ENCODE data around the gene ZNF74.
"Not testable (repeated sequence)": the region's sequence is repeated elsewhere in the genome, so short reads cannot be mapped to it uniquely, and the experiment has no call there.

ZNF74 gene

GRCh38 chr22:20376281-20376680 is 17.7 kb upstream of the ZNF74 start:
- H3K27ac ChIP-seq (ENCODE audit: low read depth in 2 of 2, low read length in 2 of 2); H3K27me3 ChIP-seq (ENCODE audit: control insufficient read depth in 2 of 2, insufficient read depth in 2 of 2, low read length in 2 of 2); H3K9me3 ChIP-seq (ENCODE audit: control insufficient read depth in 2 of 2, low read length in 2 of 2); H3K4me1 ChIP-seq (ENCODE audit: control insufficient read depth in 2 of 2, insufficient read depth in 2 of 2, low read length in 2 of 2); H3K4me3 ChIP-seq (ENCODE audit: low read length in 2 of 2); H3K36me3 ChIP-seq (ENCODE audit: control insufficient read depth in 2 of 2, insufficient read depth in 2 of 2, low read length in 2 of 2); H3K9ac ChIP-seq (ENCODE audit: low read depth in 1 of 2, low read length in 2 of 2): not testable (repeated sequence)

- not testable (repeated sequence) for H3K4me1 ChIP-seq (ENCODE audit: control insufficient read depth in 2 of 2, insufficient read depth in 2 of 2, low read length in 2 of 2); H3K4me3 ChIP-seq (ENCODE audit: low read length in 2 of 2); H3K9ac ChIP-seq (ENCODE audit: low read depth in 1 of 2, low read length in 2 of 2); H3K36me3 ChIP-seq (ENCODE audit: control insufficient read depth in 2 of 2, insufficient read depth in 2 of 2, low read length in 2 of 2); H3K27me3 ChIP-seq (ENCODE audit: control insufficient read depth in 2 of 2, insufficient read depth in 2 of 2, low read length in 2 of 2); H3K27ac ChIP-seq (ENCODE audit: low read depth in 2 of 2, low read length in 2 of 2); H3K9me3 ChIP-seq (ENCODE audit: control insufficient read depth in 2 of 2, low read length in 2 of 2)
Observed at GRCh38 chr22:20376983-20377382, 17.0 kb upstream of the ZNF74 start.

- Histone ChIP-seq H3K27me3 (ENCODE audit: control insufficient read depth in 2 of 2, insufficient read depth in 2 of 2, low read length in 2 of 2) (no peaks in the 10 kb centered on the region), H3K9me3 (ENCODE audit: control insufficient read depth in 2 of 2, low read length in 2 of 2) (no peaks in the 10 kb centered on the region), H3K4me1 (ENCODE audit: control insufficient read depth in 2 of 2, insufficient read depth in 2 of 2, low read length in 2 of 2) (no peaks in the 10 kb centered on the region), H3K4me3 (ENCODE audit: low read length in 2 of 2) (no peak overlapping the region), H3K9ac (ENCODE audit: low read depth in 1 of 2, low read length in 2 of 2) (no peak overlapping the region), H3K36me3 (ENCODE audit: control insufficient read depth in 2 of 2, insufficient read depth in 2 of 2, low read length in 2 of 2) (no peaks in the 10 kb centered on the region), H3K27ac (ENCODE audit: low read depth in 2 of 2, low read length in 2 of 2) (no peak overlapping the region)
Observed at GRCh38 chr22:20378110-20378509, 15.8 kb upstream of the ZNF74 start.

- H3K9ac ChIP-seq (ENCODE audit: low read depth in 1 of 2, low read length in 2 of 2); H3K27ac ChIP-seq (ENCODE audit: low read depth in 2 of 2, low read length in 2 of 2); H3K36me3 ChIP-seq (ENCODE audit: control insufficient read depth in 2 of 2, insufficient read depth in 2 of 2, low read length in 2 of 2); H3K4me3 ChIP-seq (ENCODE audit: low read length in 2 of 2); H3K9me3 ChIP-seq (ENCODE audit: control insufficient read depth in 2 of 2, low read length in 2 of 2); H3K27me3 ChIP-seq (ENCODE audit: control insufficient read depth in 2 of 2, insufficient read depth in 2 of 2, low read length in 2 of 2); H3K4me1 ChIP-seq (ENCODE audit: control insufficient read depth in 2 of 2, insufficient read depth in 2 of 2, low read length in 2 of 2): not testable (repeated sequence)
Observed at GRCh38 chr22:20378684-20379083, 15.3 kb upstream of the ZNF74 start.

GRCh38 chr22:20380486-20380885 is 13.5 kb upstream of the ZNF74 start:
- Histone ChIP-seq H3K27me3 (ENCODE audit: control insufficient read depth in 2 of 2, insufficient read depth in 2 of 2, low read length in 2 of 2) (peaks cover 0 to 3% of the 10 kb centered on the region in 2 donors), H3K4me1 (ENCODE audit: control insufficient read depth in 2 of 2, insufficient read depth in 2 of 2, low read length in 2 of 2) (no peaks in the 10 kb centered on the region), H3K36me3 (ENCODE audit: control insufficient read depth in 2 of 2, insufficient read depth in 2 of 2, low read length in 2 of 2) (no peaks in the 10 kb centered on the region), H3K27ac (ENCODE audit: low read depth in 2 of 2, low read length in 2 of 2) (no peak overlapping the region), H3K9ac (ENCODE audit: low read depth in 1 of 2, low read length in 2 of 2) (no peak overlapping the region), H3K9me3 (ENCODE audit: control insufficient read depth in 2 of 2, low read length in 2 of 2) (no peaks in the 10 kb centered on the region), H3K4me3 (ENCODE audit: low read length in 2 of 2) (no peak overlapping the region)

- Histone ChIP-seq H3K9ac (ENCODE audit: low read depth in 1 of 2, low read length in 2 of 2) (no peak overlapping the region), H3K36me3 (ENCODE audit: control insufficient read depth in 2 of 2, insufficient read depth in 2 of 2, low read length in 2 of 2) (no peaks in the 10 kb centered on the region), H3K4me1 (ENCODE audit: control insufficient read depth in 2 of 2, insufficient read depth in 2 of 2, low read length in 2 of 2) (no peaks in the 10 kb centered on the region), H3K4me3 (ENCODE audit: low read length in 2 of 2) (no peak overlapping the region), H3K9me3 (ENCODE audit: control insufficient read depth in 2 of 2, low read length in 2 of 2) (no peaks in the 10 kb centered on the region), H3K27me3 (ENCODE audit: control insufficient read depth in 2 of 2, insufficient read depth in 2 of 2, low read length in 2 of 2) (peaks cover 0 to 3% of the 10 kb centered on the region in 2 donors), H3K27ac (ENCODE audit: low read depth in 2 of 2, low read length in 2 of 2) (no peak overlapping the region)
Observed at GRCh38 chr22:20383538-20383937, 10.4 kb upstream of the ZNF74 start.

- H3K9ac ChIP-seq (ENCODE audit: low read depth in 1 of 2, low read length in 2 of 2): no peak overlapping the region
- no peaks in the 10 kb centered on the region for H3K36me3 ChIP-seq (ENCODE audit: control insufficient read depth in 2 of 2, insufficient read depth in 2 of 2, low read length in 2 of 2)
- H3K27me3 ChIP-seq (ENCODE audit: control insufficient read depth in 2 of 2, insufficient read depth in 2 of 2, low read length in 2 of 2): peaks cover 0 to 3% of the 10 kb centered on the region in 2 donors
- no peak overlapping the region for H3K4me3 ChIP-seq (ENCODE audit: low read length in 2 of 2)
- H3K9me3 ChIP-seq (ENCODE audit: control insufficient read depth in 2 of 2, low read length in 2 of 2): no peaks in the 10 kb centered on the region
- no peak overlapping the region for H3K27ac ChIP-seq (ENCODE audit: low read depth in 2 of 2, low read length in 2 of 2)
- H3K4me1 ChIP-seq (ENCODE audit: control insufficient read depth in 2 of 2, insufficient read depth in 2 of 2, low read length in 2 of 2): no peaks in the 10 kb centered on the region
Observed at GRCh38 chr22:20384171-20384570, 9.8 kb upstream of the ZNF74 start.

- no peak overlapping the region for H3K4me3 ChIP-seq (ENCODE audit: low read length in 2 of 2)
- no peaks in the 10 kb centered on the region for H3K36me3 ChIP-seq (ENCODE audit: control insufficient read depth in 2 of 2, insufficient read depth in 2 of 2, low read length in 2 of 2)
- H3K27ac ChIP-seq (ENCODE audit: low read depth in 2 of 2, low read length in 2 of 2): no peak overlapping the region
- no peaks in the 10 kb centered on the region for H3K4me1 ChIP-seq (ENCODE audit: control insufficient read depth in 2 of 2, insufficient read depth in 2 of 2, low read length in 2 of 2)
- H3K9ac ChIP-seq (ENCODE audit: low read depth in 1 of 2, low read length in 2 of 2): no peak overlapping the region
- no peaks in the 10 kb centered on the region for H3K9me3 ChIP-seq (ENCODE audit: control insufficient read depth in 2 of 2, low read length in 2 of 2)
- peaks cover 0 to 3% of the 10 kb centered on the region in 2 donors for H3K27me3 ChIP-seq (ENCODE audit: control insufficient read depth in 2 of 2, insufficient read depth in 2 of 2, low read length in 2 of 2)
Observed at GRCh38 chr22:20384865-20385264, 9.1 kb upstream of the ZNF74 start.

- no peak overlapping the region for H3K27ac ChIP-seq (ENCODE audit: low read depth in 2 of 2, low read length in 2 of 2)
- peaks cover 0 to 3% of the 10 kb centered on the region in 2 donors for H3K27me3 ChIP-seq (ENCODE audit: control insufficient read depth in 2 of 2, insufficient read depth in 2 of 2, low read length in 2 of 2)
- no peaks in the 10 kb centered on the region for H3K9me3 ChIP-seq (ENCODE audit: control insufficient read depth in 2 of 2, low read length in 2 of 2)
- H3K4me3 ChIP-seq (ENCODE audit: low read length in 2 of 2): no peak overlapping the region
- no peak overlapping the region for H3K9ac ChIP-seq (ENCODE audit: low read depth in 1 of 2, low read length in 2 of 2)
- H3K4me1 ChIP-seq (ENCODE audit: control insufficient read depth in 2 of 2, insufficient read depth in 2 of 2, low read length in 2 of 2): no peaks in the 10 kb centered on the region
- no peaks in the 10 kb centered on the region for H3K36me3 ChIP-seq (ENCODE audit: control insufficient read depth in 2 of 2, insufficient read depth in 2 of 2, low read length in 2 of 2)
Observed at GRCh38 chr22:20386336-20386735, 7.6 kb upstream of the ZNF74 start.

- Histone ChIP-seq H3K36me3 (ENCODE audit: control insufficient read depth in 2 of 2, insufficient read depth in 2 of 2, low read length in 2 of 2) (no peaks in the 10 kb centered on the region), H3K9ac (ENCODE audit: low read depth in 1 of 2, low read length in 2 of 2) (no peak overlapping the region)
Observed at GRCh38 chr22:20386972-20387371, 7.0 kb upstream of the ZNF74 start.

GRCh38 chr22:20388200-20388599 is 5.8 kb upstream of the ZNF74 start:
- no peaks in the 10 kb centered on the region for H3K36me3 ChIP-seq (ENCODE audit: control insufficient read depth in 2 of 2, insufficient read depth in 2 of 2, low read length in 2 of 2)
- H3K4me1 ChIP-seq (ENCODE audit: control insufficient read depth in 2 of 2, insufficient read depth in 2 of 2, low read length in 2 of 2): no peaks in the 10 kb centered on the region
- no peak overlapping the region for H3K27ac ChIP-seq (ENCODE audit: low read depth in 2 of 2, low read length in 2 of 2)
- no peaks in the 10 kb centered on the region for H3K9me3 ChIP-seq (ENCODE audit: control insufficient read depth in 2 of 2, low read length in 2 of 2)
- H3K27me3 ChIP-seq (ENCODE audit: control insufficient read depth in 2 of 2, insufficient read depth in 2 of 2, low read length in 2 of 2): peaks cover 0 to 3% of the 10 kb centered on the region in 2 donors
- no peak overlapping the region for H3K4me3 ChIP-seq (ENCODE audit: low read length in 2 of 2)
- no peak overlapping the region for H3K9ac ChIP-seq (ENCODE audit: low read depth in 1 of 2, low read length in 2 of 2)

More at GRCh38 chr22:20386972-20387371, 7.0 kb upstream of the ZNF74 start:
- Histone ChIP-seq H3K27me3 (ENCODE audit: control insufficient read depth in 2 of 2, insufficient read depth in 2 of 2, low read length in 2 of 2) (peaks cover 0 to 3% of the 10 kb centered on the region in 2 donors), H3K4me1 (ENCODE audit: control insufficient read depth in 2 of 2, insufficient read depth in 2 of 2, low read length in 2 of 2) (no peaks in the 10 kb centered on the region), H3K9me3 (ENCODE audit: control insufficient read depth in 2 of 2, low read length in 2 of 2) (no peaks in the 10 kb centered on the region), H3K27ac (ENCODE audit: low read depth in 2 of 2, low read length in 2 of 2) (no peak overlapping the region), H3K4me3 (ENCODE audit: low read length in 2 of 2) (no peak overlapping the region)

Measured in mucosa of rectum (tissue), 2 donors.